ENCODE data around the gene OSBPL10.

Gene OSBPL10

GRCh38 chr3:31714495-31715280, 266.4 kb downstream of the OSBPL10 start:
- H3K4me1 ChIP-seq (ENCODE audit: control insufficient read depth in 5 of 5, insufficient read depth in 5 of 5, low read length in 5 of 5): peaks cover 0 to 11% (median 0%) of the 10 kb centered on the region in 5 donors
- no peak overlapping the region for H3K9ac ChIP-seq (ENCODE audit: low read length in 5 of 5)
- no peaks in the 10 kb centered on the region for H3K27me3 ChIP-seq (ENCODE audit: control insufficient read depth in 5 of 5, insufficient read depth in 4 of 5, low read length in 5 of 5)
- H3K27ac ChIP-seq (ENCODE audit: low read depth, low read length): no peak overlapping the region
- H3K9me3 ChIP-seq (ENCODE audit: control insufficient read depth in 5 of 5, low read length in 5 of 5): peaks cover 0 to 12% (median 7%) of the 10 kb centered on the region in 5 donors
- peaks cover 0 to 3% (median 0%) of the 10 kb centered on the region in 5 donors for H3K36me3 ChIP-seq (ENCODE audit: control insufficient read depth in 5 of 5, insufficient read depth in 5 of 5, low read length in 5 of 5)
- no peak overlapping the region for H3K4me3 ChIP-seq (ENCODE audit: low read depth in 1 of 5, low read length in 5 of 5)

DNA sequence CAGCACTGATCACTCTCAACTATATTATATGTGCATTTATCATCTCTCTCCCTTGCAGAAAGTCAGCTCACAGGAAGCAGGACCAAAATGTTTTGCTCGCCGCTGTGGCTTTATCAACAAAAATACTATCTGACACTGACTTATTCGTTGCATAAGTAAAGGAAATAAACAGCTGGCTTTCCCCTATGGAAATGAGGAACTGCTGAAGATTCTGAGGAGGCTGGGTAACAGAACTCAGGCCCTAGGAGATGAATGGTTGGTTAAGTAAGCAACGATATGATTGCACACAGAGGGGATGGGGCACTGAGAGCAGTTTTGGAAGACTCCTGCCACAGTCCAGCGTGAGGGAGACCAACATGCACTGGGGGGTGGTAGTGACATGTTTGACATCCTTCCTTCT, 267.2 kb downstream of the OSBPL10 start:
- Histone ChIP-seq H3K4me3 (ENCODE audit: low read depth in 1 of 5, low read length in 5 of 5) (no peak overlapping the region), H3K27ac (ENCODE audit: low read depth, low read length) (no peak overlapping the region), H3K9ac (ENCODE audit: low read length in 5 of 5) (no peak overlapping the region), H3K27me3 (ENCODE audit: control insufficient read depth in 5 of 5, insufficient read depth in 4 of 5, low read length in 5 of 5) (no peaks in the 10 kb centered on the region), H3K4me1 (ENCODE audit: control insufficient read depth in 5 of 5, insufficient read depth in 5 of 5, low read length in 5 of 5) (peaks cover 0 to 11% (median 0%) of the 10 kb centered on the region in 5 donors), H3K36me3 (ENCODE audit: control insufficient read depth in 5 of 5, insufficient read depth in 5 of 5, low read length in 5 of 5) (peaks cover 0 to 3% (median under 1%) of the 10 kb centered on the region in 5 donors), H3K9me3 (ENCODE audit: control insufficient read depth in 5 of 5, low read length in 5 of 5) (peaks cover 0 to 12% (median 7%) of the 10 kb centered on the region in 5 donors)

- Histone ChIP-seq H3K4me1 (ENCODE audit: control insufficient read depth in 5 of 5, insufficient read depth in 5 of 5, low read length in 5 of 5) (peaks cover 0 to 11% (median 0%) of the 10 kb centered on the region in 5 donors), H3K27ac (ENCODE audit: low read depth, low read length) (no peak overlapping the region), H3K9me3 (ENCODE audit: control insufficient read depth in 5 of 5, low read length in 5 of 5) (peaks cover 0 to 12% (median 7%) of the 10 kb centered on the region in 5 donors), H3K36me3 (ENCODE audit: control insufficient read depth in 5 of 5, insufficient read depth in 5 of 5, low read length in 5 of 5) (peaks cover 0 to 4% (median 3%) of the 10 kb centered on the region in 5 donors), H3K9ac (ENCODE audit: low read length in 5 of 5) (no peak overlapping the region), H3K4me3 (ENCODE audit: low read depth in 1 of 5, low read length in 5 of 5) (no peak overlapping the region), H3K27me3 (ENCODE audit: control insufficient read depth in 5 of 5, insufficient read depth in 4 of 5, low read length in 5 of 5) (no peaks in the 10 kb centered on the region)
These were observed 270.8 kb downstream of the OSBPL10 start for GRCh38 chr3:31710123-31710803.

DNA sequence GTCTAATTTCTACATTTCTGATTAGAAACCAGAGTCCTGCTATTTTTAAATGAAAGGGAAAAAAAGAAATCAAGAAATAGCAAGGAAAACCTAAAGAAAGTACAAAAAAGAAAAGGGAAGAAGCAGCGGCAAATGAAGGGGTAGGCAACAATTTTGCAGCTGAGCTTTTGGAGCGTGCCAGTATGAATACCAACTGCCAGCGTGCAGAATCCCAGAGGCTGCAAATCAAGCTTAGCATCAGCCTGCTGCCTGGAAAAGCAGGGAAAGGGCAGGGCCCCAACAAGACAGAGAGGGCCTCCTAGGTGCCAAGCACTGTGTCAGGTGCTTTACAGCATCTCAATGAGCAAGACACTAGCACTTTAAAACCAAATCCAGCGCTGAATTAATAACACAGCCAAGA, 271.5 kb downstream of the OSBPL10 start:
- peaks cover 0 to 12% (median 7%) of the 10 kb centered on the region in 5 donors for H3K9me3 ChIP-seq (ENCODE audit: control insufficient read depth in 5 of 5, low read length in 5 of 5)
- H3K4me1 ChIP-seq (ENCODE audit: control insufficient read depth in 5 of 5, insufficient read depth in 5 of 5, low read length in 5 of 5): peaks cover 0 to 16% (median 5%) of the 10 kb centered on the region in 5 donors
- H3K36me3 ChIP-seq (ENCODE audit: control insufficient read depth in 5 of 5, insufficient read depth in 5 of 5, low read length in 5 of 5): peaks cover 0 to 4% (median 3%) of the 10 kb centered on the region in 5 donors
- no peak overlapping the region for H3K27ac ChIP-seq (ENCODE audit: low read depth, low read length)
- H3K27me3 ChIP-seq (ENCODE audit: control insufficient read depth in 5 of 5, insufficient read depth in 4 of 5, low read length in 5 of 5): no peaks in the 10 kb centered on the region
- no peak overlapping the region for H3K4me3 ChIP-seq (ENCODE audit: low read depth in 1 of 5, low read length in 5 of 5)
- H3K9ac ChIP-seq (ENCODE audit: low read length in 5 of 5): no peak overlapping the region

DNA sequence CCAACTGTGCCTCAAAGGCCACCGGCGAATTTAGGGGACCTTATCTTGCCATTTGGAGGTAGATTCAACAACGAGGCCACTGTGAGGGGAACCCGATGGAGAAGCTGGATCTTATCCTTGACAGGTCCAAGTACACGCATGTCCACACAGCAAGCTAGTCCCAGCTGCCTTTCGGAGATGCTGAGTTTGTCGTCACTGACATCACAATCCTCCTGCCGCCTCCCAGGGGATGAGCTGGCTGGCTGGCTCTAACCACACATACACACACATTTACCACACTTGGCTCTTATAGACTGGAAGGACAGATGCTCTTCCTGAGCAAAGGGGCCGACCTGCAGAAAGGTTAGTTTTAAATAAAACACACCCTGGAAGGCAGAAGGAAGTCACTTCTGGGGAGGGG, 272.1 kb downstream of the OSBPL10 start:
- peaks cover 0 to 12% (median 7%) of the 10 kb centered on the region in 5 donors for H3K9me3 ChIP-seq (ENCODE audit: control insufficient read depth in 5 of 5, low read length in 5 of 5)
- peaks cover 0 to 15% (median 6%) of the 10 kb centered on the region in 5 donors for H3K4me1 ChIP-seq (ENCODE audit: control insufficient read depth in 5 of 5, insufficient read depth in 5 of 5, low read length in 5 of 5)
- H3K4me3 ChIP-seq (ENCODE audit: low read depth in 1 of 5, low read length in 5 of 5): no peak overlapping the region
- H3K27me3 ChIP-seq (ENCODE audit: control insufficient read depth in 5 of 5, insufficient read depth in 4 of 5, low read length in 5 of 5): no peaks in the 10 kb centered on the region
- H3K27ac ChIP-seq (ENCODE audit: low read depth, low read length): no peak overlapping the region
- no peak overlapping the region for H3K9ac ChIP-seq (ENCODE audit: low read length in 5 of 5)
- peaks cover 0 to 4% (median 3%) of the 10 kb centered on the region in 5 donors for H3K36me3 ChIP-seq (ENCODE audit: control insufficient read depth in 5 of 5, insufficient read depth in 5 of 5, low read length in 5 of 5)

DNA sequence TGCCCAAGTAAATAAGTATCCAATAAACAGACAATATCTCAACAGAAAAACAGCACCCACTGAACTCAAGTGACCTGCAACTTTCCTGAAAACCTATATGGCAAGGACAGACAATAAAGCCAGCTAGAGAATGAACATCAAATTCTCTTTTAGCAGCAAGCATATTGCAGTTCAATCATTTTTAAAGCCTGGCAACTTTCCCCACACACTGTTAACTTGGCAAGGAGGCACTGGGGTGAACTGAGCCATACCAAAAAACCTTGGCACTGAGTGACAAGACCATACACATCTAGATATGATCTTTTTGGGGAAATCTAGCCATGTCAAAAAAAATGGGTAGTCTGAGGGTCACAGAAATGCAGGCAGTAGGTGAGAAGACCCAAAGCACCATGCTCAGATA, 273.8 kb downstream of the OSBPL10 start:
- Histone ChIP-seq H3K9me3 (ENCODE audit: control insufficient read depth in 5 of 5, low read length in 5 of 5) (peaks cover 0 to 5% (median 3%) of the 10 kb centered on the region in 5 donors), H3K27ac (ENCODE audit: low read depth, low read length) (no peak overlapping the region), H3K4me1 (ENCODE audit: control insufficient read depth in 5 of 5, insufficient read depth in 5 of 5, low read length in 5 of 5) (peaks cover 0 to 10% (median 6%) of the 10 kb centered on the region in 5 donors), H3K9ac (ENCODE audit: low read length in 5 of 5) (no peak overlapping the region), H3K36me3 (ENCODE audit: control insufficient read depth in 5 of 5, insufficient read depth in 5 of 5, low read length in 5 of 5) (peaks cover 0 to 4% (median 3%) of the 10 kb centered on the region in 5 donors), H3K27me3 (ENCODE audit: control insufficient read depth in 5 of 5, insufficient read depth in 4 of 5, low read length in 5 of 5) (no peaks in the 10 kb centered on the region), H3K4me3 (ENCODE audit: low read depth in 1 of 5, low read length in 5 of 5) (no peak overlapping the region)

- Histone ChIP-seq H3K9me3 (ENCODE audit: control insufficient read depth in 5 of 5, low read length in 5 of 5) (no peaks in the 10 kb centered on the region), H3K9ac (ENCODE audit: low read length in 5 of 5) (no peak overlapping the region), H3K4me3 (ENCODE audit: low read depth in 1 of 5, low read length in 5 of 5) (no peak overlapping the region), H3K36me3 (ENCODE audit: control insufficient read depth in 5 of 5, insufficient read depth in 5 of 5, low read length in 5 of 5) (peaks cover 0 to 7% (median 4%) of the 10 kb centered on the region in 5 donors), H3K27me3 (ENCODE audit: control insufficient read depth in 5 of 5, insufficient read depth in 4 of 5, low read length in 5 of 5) (no peaks in the 10 kb centered on the region), H3K27ac (ENCODE audit: low read depth, low read length) (no peak overlapping the region), H3K4me1 (ENCODE audit: control insufficient read depth in 5 of 5, insufficient read depth in 5 of 5, low read length in 5 of 5) (peaks cover 0 to 10% (median 6%) of the 10 kb centered on the region in 5 donors)
These were observed 275.3 kb downstream of the OSBPL10 start for GRCh38 chr3:31705736-31706135.

GRCh38 chr3:31704591-31705179, 276.4 kb downstream of the OSBPL10 start:
- Histone ChIP-seq H3K4me1 (ENCODE audit: control insufficient read depth in 5 of 5, insufficient read depth in 5 of 5, low read length in 5 of 5) (peaks cover 0 to 11% (median 6%) of the 10 kb centered on the region in 5 donors), H3K36me3 (ENCODE audit: control insufficient read depth in 5 of 5, insufficient read depth in 5 of 5, low read length in 5 of 5) (peaks cover 0 to 4% (median 4%) of the 10 kb centered on the region in 5 donors), H3K9me3 (ENCODE audit: control insufficient read depth in 5 of 5, low read length in 5 of 5) (no peaks in the 10 kb centered on the region), H3K9ac (ENCODE audit: low read length in 5 of 5) (no peak overlapping the region), H3K27me3 (ENCODE audit: control insufficient read depth in 5 of 5, insufficient read depth in 4 of 5, low read length in 5 of 5) (no peaks in the 10 kb centered on the region), H3K4me3 (ENCODE audit: low read depth in 1 of 5, low read length in 5 of 5) (peak overlapping the region in 2 of 5 donors; percentile 4 to 8), H3K27ac (ENCODE audit: low read depth, low read length) (no peak overlapping the region)

DNA sequence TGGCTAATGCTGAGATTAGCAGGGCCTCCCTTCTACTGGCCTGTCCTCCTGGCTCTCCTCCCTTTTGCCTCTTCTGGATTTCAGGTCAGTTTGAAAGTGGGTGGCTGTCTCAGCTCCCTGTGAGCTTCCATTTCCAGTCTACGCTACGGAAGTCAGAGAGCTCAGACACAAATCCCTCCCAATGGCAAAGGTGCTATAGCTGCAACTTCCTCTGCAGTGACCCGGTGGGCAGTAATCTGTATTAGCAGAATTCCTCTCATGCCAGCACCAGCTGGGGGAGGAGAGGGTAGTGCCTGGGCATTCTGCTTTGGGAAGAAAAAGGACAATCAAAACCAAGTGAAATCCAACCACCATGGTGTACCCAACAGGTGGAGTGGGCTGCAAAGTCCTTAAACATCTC, 276.9 kb downstream of the OSBPL10 start:
- no peak overlapping the region for H3K27ac ChIP-seq (ENCODE audit: low read depth, low read length)

More for the DNA sequence above, 276.9 kb downstream of the OSBPL10 start:
- Histone ChIP-seq H3K4me1 (ENCODE audit: control insufficient read depth in 5 of 5, insufficient read depth in 5 of 5, low read length in 5 of 5) (peaks cover 0 to 14% (median 6%) of the 10 kb centered on the region in 5 donors), H3K4me3 (ENCODE audit: low read depth in 1 of 5, low read length in 5 of 5) (no peak overlapping the region), H3K27me3 (ENCODE audit: control insufficient read depth in 5 of 5, insufficient read depth in 4 of 5, low read length in 5 of 5) (no peaks in the 10 kb centered on the region), H3K9ac (ENCODE audit: low read length in 5 of 5) (no peak overlapping the region), H3K9me3 (ENCODE audit: control insufficient read depth in 5 of 5, low read length in 5 of 5) (no peaks in the 10 kb centered on the region), H3K36me3 (ENCODE audit: control insufficient read depth in 5 of 5, insufficient read depth in 5 of 5, low read length in 5 of 5) (peaks cover 0 to 4% (median 4%) of the 10 kb centered on the region in 5 donors)

Data from subcutaneous abdominal adipose tissue (tissue), 5 donors.